Psoas muscle (tissue), 8 donors: ENCODE measurements around the gene NFKB1. TPM values are rescaled to one million over a fixed set of nuclear protein-coding genes. Genes with fewer than 3 reads are reported as not detected.

Experiments used
- ATAC-seq, 4 donors: fragments of 200-7000 bp; cut with Tn5 transposase; one replicate each; pipeline ENCODE4 v1.9.1; 2020; ENCODE audit warnings: moderate library complexity in 3 of 4, mild to moderate bottlenecking in 2 of 4
- DNase-seq, 2 donors: peaks; one replicate each; pipeline ENCODE4 v3.0.0-alpha.2; 2020
- H3K27ac ChIP-seq: fragments of 200-600 bp; one replicate; pipeline ENCODE4 v1.8.0; 2022
- H3K27me3 ChIP-seq, 3 donors: fragments of 200-600 bp in 1 of 3; one replicate each; pipeline versions ENCODE4 v1.6.1 to v1.8.0; 2013 to 2022; ENCODE audit warnings: low read length in 2 of 3, mild to moderate bottlenecking in 2 of 3, moderate library complexity in 1 of 3; ENCODE audit not compliant: insufficient read depth in 3 of 3
- H3K36me3 ChIP-seq, 2 donors: fragments of 200-600 bp in 1 of 2; one replicate each; pipeline versions ENCODE4 v1.6.1 to v1.8.0; 2013 to 2022; ENCODE audit warnings: low read depth in 1 of 2, mild to moderate bottlenecking in 1 of 2, moderate library complexity in 1 of 2; ENCODE audit not compliant: insufficient read depth in 1 of 2
- H3K4me1 ChIP-seq: fragments of 200-600 bp; one replicate; pipeline ENCODE4 v1.8.0; 2022
- H3K4me3 ChIP-seq: fragments of 200-600 bp; one replicate; pipeline ENCODE4 v1.8.0; 2022; ENCODE audit warnings: mild to moderate bottlenecking
- H3K9me3 ChIP-seq: fragments of 200-600 bp; one replicate; pipeline ENCODE4 v1.8.0; 2022
- CTCF ChIP-seq: fragments of 200-600 bp; IDR thresholded peaks from one replicate; pipeline ENCODE4 v1.8.0; 2022; ENCODE audit warnings: antibody characterized with exemption
- WGBS, 3 donors: extraction: QIAGEN DNeasy Blood & Tissue Kit; methylation state at CpG; one replicate each; pipeline versions ENCODE4 v1.1.6 to v1.1.7; 2013; 5-methylcytosine and 5-hydroxymethylcytosine counted together
- intact Hi-C, 2 donors: fragments of 100-400 bp; cut with DNase I; formaldehyde crosslinking; loops; one replicate each; pipeline versions ENCODE4 v1.11.0 to v1.14.2; 2022
- polyA plus RNA-seq, 3 donors: library from polyadenylated mRNA; stranded (reverse); fragments of 200-250 nt; gene quantifications; one replicate each; pipeline ENCODE4 v1.2.3, GENCODE V29; 2013
- total RNA-seq, 4 donors: library from RNA; stranded (reverse); fragmentation: NEBNext Ultra II Directional in 2 of 4; extraction: Animal tissue kit (Norgen Biotek cat#: 25700) in 2 of 4; gene quantifications; one replicate each; pipeline versions ENCODE4 v1.2.1 to v1.2.4, GENCODE V29; 2021 to 2023
- donor health status: healthy with polysubstance abuse.
- donor health status: DM: no; HTN: no; CAD: no; lungs with moderate emphysema.
- donor health status: Bipolar disorder and iron deficiency.
- donor health status: healthy.
- donor health status: DM: yes; HTN: yes; CAD: no.
- donor health status: DM: no; HTN: no; CAD: no.
- donor health status: DM: no; HTN: no; CAD: no.
- donor health status: DM: yes; HTN: yes; CAD: no.

Gene NFKB1
- total and polyA plus RNA-seq, 7 donors = 11.7 to 47.5 (median 20.1) TPM

- H3K27ac ChIP-seq = no peak overlapping the region
- H3K4me3 ChIP-seq = no peak overlapping the region
- no peaks in the 10 kb centered on the region for H3K27me3 ChIP-seq
- DNase-seq (no peak), ATAC-seq (no peak)
- no peaks in the 10 kb centered on the region for H3K9me3 ChIP-seq
- TF ChIP-seq CTCF = no peak
- intact Hi-C loops = loop anchor here in 1 of 2 donors (5.0 kb wide), 1 partner anchor 41 kb away; no protein-coding TSS in a partner anchor
- no peaks in the 10 kb centered on the region for H3K4me1 ChIP-seq
- WGBS, 3 donors = 96% methylated on average over 1 of the region's 1 CpG
- no peaks in the 10 kb centered on the region for H3K36me3 ChIP-seq
Measured at GRCh38 chr4:102493257-102493656, 7.9 kb upstream of the NFKB1 start.

DNA sequence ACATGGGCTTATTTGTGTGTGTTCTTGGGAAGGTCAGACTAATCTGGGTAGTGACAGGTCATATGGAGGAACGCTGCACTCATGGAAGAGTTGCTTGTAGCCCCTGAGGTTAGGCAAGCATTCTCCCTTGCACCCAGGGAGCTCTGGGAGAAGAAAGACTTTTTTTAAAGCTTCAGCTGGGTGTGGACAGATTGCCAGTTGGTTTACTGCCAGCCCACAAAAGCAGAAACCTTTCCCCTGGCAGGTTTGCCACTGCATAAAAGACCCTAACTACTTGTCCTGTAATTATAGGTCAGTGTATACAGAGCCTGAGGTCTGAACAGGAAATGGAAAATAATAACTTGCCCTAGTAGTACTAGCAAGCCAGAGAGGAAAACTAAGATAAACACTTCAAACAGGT is 7.4 kb upstream of the NFKB1 start:
- intact Hi-C loops = loop anchor here in 1 of 2 donors (5.0 kb wide), 1 partner anchor 41 kb away; no protein-coding TSS in a partner anchor
- Histone ChIP-seq H3K36me3 (no peaks in the 10 kb centered on the region), H3K9me3 (no peaks in the 10 kb centered on the region), H3K27ac (no peak overlapping the region), H3K4me3 (no peak overlapping the region), H3K4me1 (no peaks in the 10 kb centered on the region), H3K27me3 (no peaks in the 10 kb centered on the region)
- WGBS, 3 donors = 74 to 82% (median 81%) methylated on average over 1 of the region's 1 CpG
- ATAC-seq = no peak
- no peak for DNase-seq
- TF ChIP-seq CTCF = no peak

GRCh38 chr4:102494603-102495002 is 6.6 kb upstream of the NFKB1 start:
- Histone ChIP-seq H3K27me3 (no peaks in the 10 kb centered on the region), H3K36me3 (no peaks in the 10 kb centered on the region), H3K4me3 (no peak overlapping the region), H3K27ac (no peak overlapping the region), H3K9me3 (no peaks in the 10 kb centered on the region), H3K4me1 (no peaks in the 10 kb centered on the region)
- WGBS, 3 donors = 81 to 84% (median 81%) methylated on average over 1 of the region's 1 CpG
- intact Hi-C loops = loop anchor here in 1 of 2 donors (5.0 kb wide), 1 partner anchor 42 kb away; no protein-coding TSS in a partner anchor
- no peak for ATAC-seq
- DNase-seq = no peak
- no peak for TF ChIP-seq CTCF

DNA sequence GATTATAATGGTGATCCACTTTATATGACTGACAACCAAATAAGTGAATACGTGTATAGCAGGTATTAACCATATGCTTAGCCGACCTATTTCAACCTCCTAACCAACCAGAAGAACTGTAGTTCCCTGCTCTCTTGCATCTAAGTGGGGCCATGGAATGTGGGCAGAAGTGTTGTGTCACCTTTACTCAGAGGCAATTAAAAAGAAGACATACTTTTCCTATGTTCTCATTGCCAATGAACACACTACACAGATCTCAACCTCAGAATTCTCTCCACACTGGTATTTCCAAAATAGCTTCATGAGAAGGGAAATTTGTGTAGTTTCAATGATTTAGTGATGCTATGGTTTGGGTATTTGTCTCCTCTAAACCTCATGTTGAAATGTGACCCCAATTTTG is 3.2 kb upstream of the NFKB1 start:
- H3K9me3 ChIP-seq = no peaks in the 10 kb centered on the region
- peaks cover 11% of the 10 kb centered on the region for H3K4me1 ChIP-seq
- no peak overlapping the region for H3K4me3 ChIP-seq
- ATAC-seq (no peak), DNase-seq (no peak)
- no peak for TF ChIP-seq CTCF
- intact Hi-C loops = no loop called here
- no peaks in the 10 kb centered on the region for H3K36me3 ChIP-seq
- 97 to 99% (median 99%) methylated on average over 2 of the region's 2 CpGs for WGBS, 3 donors
- no peaks in the 10 kb centered on the region for H3K27me3 ChIP-seq
- H3K27ac ChIP-seq = no peak overlapping the region

GRCh38 chr4:102500352-102500695 is 835 bp upstream of the NFKB1 start:
- Histone ChIP-seq H3K4me1 (peaks cover 33% of the 10 kb centered on the region), H3K36me3 (no peaks in the 10 kb centered on the region), H3K4me3 (peak overlapping the region; percentile 84), H3K27ac (peak overlapping the region; percentile 98), H3K9me3 (no peaks in the 10 kb centered on the region), H3K27me3 (no peaks in the 10 kb centered on the region)
- 28 to 53% (median 44%) methylated on average over 3 of the region's 3 CpGs for WGBS, 3 donors
- DNase-seq (peak in 1 of 2 donors; percentile 57), ATAC-seq (peak; percentile 42 to 58 (median 56))
- no peak for TF ChIP-seq CTCF
- intact Hi-C loops = loop anchor here in 1 of 2 donors (5.0 to 10.0 kb wide), 2 partner anchors 327 to 594 kb away; partner anchors contain the start of genes BDH2 and UBE2D3
